B cell (primary cell): ENCODE measurements around the gene OVCH1.

Experiments
- CTCF ChIP-seq: fragments of 200-600 bp; IDR thresholded peaks from one replicate; pipeline ENCODE4 v1.8.0; 2022; ENCODE audit warnings: antibody characterized with exemption, mild to moderate bottlenecking
- EZH2 ChIP-seq: IDR thresholded peaks from 2 replicates; pipeline ENCODE4 v1.6.1; 2012; ENCODE audit warnings: borderline replicate concordance, low read depth, mild to moderate bottlenecking, moderate library complexity, low read length; ENCODE audit not compliant: insufficient read depth, poor library complexity, severe bottlenecking

DNA sequence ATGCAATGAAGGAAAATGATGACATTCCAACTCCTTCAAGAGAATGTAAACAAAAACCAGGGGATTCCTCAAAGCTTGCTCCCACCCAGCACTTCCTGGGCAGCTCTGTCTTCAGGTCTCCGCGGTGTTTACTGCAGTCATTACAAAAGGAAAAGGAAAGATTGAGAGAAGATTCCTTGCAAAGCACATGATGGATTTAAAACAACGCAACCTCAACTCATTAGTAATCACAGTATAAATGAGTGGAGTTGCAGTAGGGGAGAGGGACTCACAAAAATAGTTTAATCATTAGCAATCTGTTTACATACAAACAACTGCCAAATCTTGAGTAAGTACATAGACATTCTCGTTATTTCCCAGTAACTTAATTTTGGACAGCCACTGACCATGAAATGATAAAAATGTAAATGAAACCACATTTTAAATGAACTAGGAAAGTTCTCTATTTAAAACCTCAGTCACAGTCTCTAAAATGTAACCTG, 49.7 kb upstream of the OVCH1 start:
- TF ChIP-seq EZH2 (no peak), CTCF (no peak)
